GM23338 (cell line): ENCODE data around the gene OR12D1. TPM values are rescaled to one million over a fixed set of nuclear protein-coding genes. Genes with fewer than 3 reads are reported as not detected.

Experiments used
- ATAC-seq: fragments of 200-7000 bp; cut with Tn5 transposase; 3 replicates; pipeline ENCODE4 v1.9.1; 2020
- DNase-seq: peaks from one replicate; pipeline ENCODE4 v3.0.0-alpha.2; 2015; ENCODE audit warnings: low spot score
- H2AFZ ChIP-seq: fragments of 200-600 bp; sonication (generic); 2 replicates; pipeline ENCODE4 v1.8.0; 2016; ENCODE audit warnings: antibody characterized with exemption, mild to moderate bottlenecking, moderate library complexity
- H3F3A ChIP-seq: fragments of 200-600 bp; sonication (generic); replicated peaks from 2 replicates; pipeline ENCODE4 v1.8.0; 2017; ENCODE audit warnings: antibody characterized with exemption, mixed run types, low read depth
- H3K27ac ChIP-seq: fragments of 200-600 bp; sonication (generic); 2 replicates; pipeline ENCODE4 v1.6.1; 2016; ENCODE audit warnings: low read depth
- H3K27me3 ChIP-seq: fragments of 200-600 bp; sonication (generic); 2 replicates; pipeline ENCODE4 v1.8.0; 2016; ENCODE audit warnings: mild to moderate bottlenecking, mixed run types, moderate library complexity; ENCODE audit not compliant: insufficient read depth
- H3K36me3 ChIP-seq: fragments of 200-600 bp; sonication (generic); 2 replicates; pipeline ENCODE4 v1.8.0; 2016; ENCODE audit warnings: mild to moderate bottlenecking; ENCODE audit not compliant: insufficient read depth
- H3K4me1 ChIP-seq: fragments of 200-600 bp; sonication (generic); 2 replicates; pipeline ENCODE4 v1.8.0; 2016; ENCODE audit warnings: mild to moderate bottlenecking, moderate library complexity; ENCODE audit not compliant: insufficient read depth
- H3K4me2 ChIP-seq: fragments of 200-600 bp; sonication (generic); 2 replicates; pipeline ENCODE4 v1.7.1; 2017; ENCODE audit warnings: mixed run types
- H3K4me3 ChIP-seq: fragments of 200-600 bp; sonication (generic); 2 replicates; pipeline ENCODE4 v1.6.1; 2016; ENCODE audit warnings: mixed run types
- H3K79me2 ChIP-seq: fragments of 200-600 bp; sonication (generic); replicated peaks from 2 replicates; pipeline ENCODE4 v1.8.0; 2017; ENCODE audit warnings: mild to moderate bottlenecking; ENCODE audit not compliant: insufficient read depth
- H3K9me2 ChIP-seq: fragments of 200-600 bp; sonication (generic); 2 replicates; pipeline ENCODE4 v1.8.0; 2017; ENCODE audit not compliant: insufficient read depth
- H4K20me1 ChIP-seq: fragments of 200-600 bp; sonication (generic); replicated peaks from 2 replicates; pipeline ENCODE4 v1.8.0; 2017; ENCODE audit warnings: mild to moderate bottlenecking; ENCODE audit not compliant: insufficient read depth
- H3K27ac Mint-ChIP-seq: 2 replicates; pipeline ENCODE4 v1.8.0; 2020; ENCODE audit warnings: inconsistent platforms, mild to moderate bottlenecking, moderate library complexity, mixed read lengths
- H3K27me3 Mint-ChIP-seq: 3 replicates; pipeline ENCODE4 v1.8.0; 2022; ENCODE audit warnings: low read depth, mild to moderate bottlenecking, moderate library complexity, mixed read lengths, inconsistent platforms; ENCODE audit not compliant: insufficient read depth, poor library complexity
- H3K36me3 Mint-ChIP-seq: 3 replicates; pipeline ENCODE4 v1.8.0; 2021; ENCODE audit warnings: low read depth, mild to moderate bottlenecking, inconsistent platforms, moderate library complexity, mixed read lengths
- H3K4me1 Mint-ChIP-seq: 3 replicates; pipeline ENCODE4 v1.8.0; 2020; ENCODE audit warnings: mild to moderate bottlenecking, inconsistent platforms, mixed read lengths
- H3K4me3 Mint-ChIP-seq: 3 replicates; pipeline ENCODE4 v1.8.0; 2021; ENCODE audit warnings: moderate library complexity, mild to moderate bottlenecking, inconsistent platforms, mixed read lengths
- H3K9me3 Mint-ChIP-seq: 3 replicates; pipeline ENCODE4 v1.8.0; 2020; ENCODE audit warnings: moderate library complexity, mild to moderate bottlenecking, inconsistent platforms, mixed read lengths
- CTCF ChIP-seq, 2 experiments: fragments of 200-600 bp in 1 of 2; sonication (generic) in 1 of 2; conservative IDR thresholded peaks; 2 replicates each; pipeline versions ENCODE4 v1.5.1 to v1.6.1; 2016 to 2017; ENCODE audit warnings: antibody characterized with exemption in 2 of 2, low read depth in 2 of 2, mild to moderate bottlenecking in 2 of 2, moderate library complexity in 1 of 2
- ETS1 ChIP-seq: IDR thresholded peaks from 2 replicates; pipeline ENCODE4 v1.6.1; 2016; ENCODE audit warnings: antibody characterized with exemption
- EZH2 ChIP-seq: fragments of 200-600 bp; sonication (generic); IDR thresholded peaks from one replicate; pipeline ENCODE4 v1.8.0; 2017; ENCODE audit warnings: antibody characterized with exemption, mild to moderate bottlenecking, low read depth; ENCODE audit not compliant: unreplicated experiment
- EZH2phosphoT487 ChIP-seq: fragments of 200-600 bp; sonication (generic); IDR thresholded peaks from one replicate; pipeline ENCODE4 v1.8.1; 2018; ENCODE audit warnings: antibody characterized with exemption; ENCODE audit not compliant: unreplicated experiment
- NANOG ChIP-seq: IDR thresholded peaks from 2 replicates; pipeline ENCODE4 v1.6.1; 2016; ENCODE audit warnings: antibody characterized with exemption, borderline replicate concordance
- POLR2AphosphoS5 ChIP-seq: IDR thresholded peaks from 2 replicates; pipeline ENCODE4 v1.6.1; 2016; ENCODE audit warnings: antibody characterized with exemption, low read depth
- REST ChIP-seq: IDR thresholded peaks from one replicate; pipeline ENCODE4 v1.6.1; 2018; ENCODE audit warnings: antibody characterized with exemption; ENCODE audit not compliant: unreplicated experiment
- STAT1 ChIP-seq: IDR thresholded peaks from one replicate; pipeline ENCODE4 v1.6.1; 2016; ENCODE audit warnings: antibody characterized with exemption; ENCODE audit not compliant: unreplicated experiment
- ZNF114 ChIP-seq: fragments of 250-450 bp; sonication (Bioruptor Pico); IDR thresholded peaks from 2 replicates; pipeline ENCODE4 v1.5.0; 2020; ENCODE audit warnings: mild to moderate bottlenecking, moderate library complexity
- polyA plus RNA-seq: library from polyadenylated mRNA; unstranded; fragments of >200 nt; fragmentation: Nextera tagmentation; extraction: Ambion mirVana; gene quantifications from 2 replicates; pipeline ENCODE4 v1.2.1, GENCODE V29; 2016
- total RNA-seq: library from RNA; depleted of rRNA; stranded (reverse); fragments of >200 nt; shearing (Covaris generic); gene quantifications from 2 replicates; pipeline ENCODE4 v1.2.3, GENCODE V29; 2014

Gene OR12D1
- total and polyA plus RNA-seq, 2 experiments from 2014 or later, result not detected

- no peak overlapping the region for H3K4me3 ChIP-seq
- no peaks in the 10 kb centered on the region for H3F3A ChIP-seq
- Mint-ChIP-seq H3K27me3 (no peaks in the 10 kb centered on the region), H3K4me3 (no peak overlapping the region), H3K36me3 (peaks cover 3% of the 10 kb centered on the region; the same call in 1 of the 3 replicates), H3K9me3 (peaks cover 5% of the 10 kb centered on the region; the same call in 2 of the 3 replicates), H3K4me1 (peaks cover 12% of the 10 kb centered on the region), H3K27ac (no peak overlapping the region)
- no peak for TF ChIP-seq STAT1
- TF ChIP-seq REST, result no peak
- no peak for TF ChIP-seq EZH2
- no peak for TF ChIP-seq POLR2AphosphoS5
- no peak for TF ChIP-seq ETS1
- TF ChIP-seq EZH2phosphoT487, result no peak
- TF ChIP-seq NANOG, result no peak
- no peak for TF ChIP-seq CTCF (conservative IDR thresholded peaks at IDR 0.05; ENCODE audit: low read depth in 2 of 2)
- peaks cover 4% of the 10 kb centered on the region for H3K9me2 ChIP-seq
- H4K20me1 ChIP-seq, result no peaks in the 10 kb centered on the region
- no peaks in the 10 kb centered on the region for H3K36me3 ChIP-seq
- no peak overlapping the region for H2AFZ ChIP-seq
- H3K27me3 ChIP-seq, result no peaks in the 10 kb centered on the region
- no peak for ATAC-seq
- H3K4me2 ChIP-seq, result no peak overlapping the region
- H3K79me2 ChIP-seq, result no peaks in the 10 kb centered on the region
- no peak for DNase-seq
- H3K4me1 ChIP-seq, result peaks cover 8% of the 10 kb centered on the region
- no peak overlapping the region for H3K27ac ChIP-seq
Observed at GRCh38 chr6:29451471-29452193, 36.9 kb downstream of the OR12D1 start.

- Mint-ChIP-seq H3K9me3 (no peaks in the 10 kb centered on the region), H3K4me3 (no peak within 1 kb of the TSS), H3K27me3 (no peaks in the 10 kb centered on the region), H3K4me1 (peaks cover 2% of the 10 kb centered on the region; the same call in 2 of the 3 replicates), H3K27ac (no peak within 1 kb of the TSS), H3K36me3 (no peaks in the 10 kb centered on the region)
- Histone ChIP-seq H3K4me1 (no peaks in the 10 kb centered on the region), H3K4me2 (no peak within 1 kb of the TSS), H4K20me1 (no peaks in the 10 kb centered on the region), H3K27ac (no peak within 1 kb of the TSS), H3F3A (no peaks in the 10 kb centered on the region), H3K79me2 (no peaks in the 10 kb centered on the region), H3K27me3 (no peaks in the 10 kb centered on the region), H2AFZ (no peak within 1 kb of the TSS; the same call in 1 of the 2 replicates), H3K4me3 (no peak within 1 kb of the TSS), H3K9me2 (no peaks in the 10 kb centered on the region), H3K36me3 (no peaks in the 10 kb centered on the region)
- ATAC-seq (no peak), DNase-seq (no peak)
- TF ChIP-seq ZNF114 (CRISPR knock-in tag), result no peak
Observed at GRCh38 chr6:29456971-29457370, 42.2 kb downstream of the OR12D1 start, which contains the start of the genes OR11A1 and OR2H1. Gene OR11A1 (minus strand): TSS chr6:29457071. CDS start chr6:29427641, 29,430 bp downstream. Gene OR2H1 (plus strand): TSS chr6:29457155. CDS start chr6:29461770, 4,615 bp downstream.
